HG02678 (cell line): ENCODE results near the gene ZC3H18.
A peak's percentile ranks its signal among the peaks of the same experiment; 100 is the strongest.

ENCODE experiments used
- ATAC-seq: cut with Tn5 transposase; IDR thresholded peaks from one replicate; pipeline ENCODE4 v1.9.1; 2021; ENCODE audit warnings: mild to moderate bottlenecking, moderate library complexity; ENCODE audit not compliant: unreplicated experiment

ZC3H18 gene

DNA sequence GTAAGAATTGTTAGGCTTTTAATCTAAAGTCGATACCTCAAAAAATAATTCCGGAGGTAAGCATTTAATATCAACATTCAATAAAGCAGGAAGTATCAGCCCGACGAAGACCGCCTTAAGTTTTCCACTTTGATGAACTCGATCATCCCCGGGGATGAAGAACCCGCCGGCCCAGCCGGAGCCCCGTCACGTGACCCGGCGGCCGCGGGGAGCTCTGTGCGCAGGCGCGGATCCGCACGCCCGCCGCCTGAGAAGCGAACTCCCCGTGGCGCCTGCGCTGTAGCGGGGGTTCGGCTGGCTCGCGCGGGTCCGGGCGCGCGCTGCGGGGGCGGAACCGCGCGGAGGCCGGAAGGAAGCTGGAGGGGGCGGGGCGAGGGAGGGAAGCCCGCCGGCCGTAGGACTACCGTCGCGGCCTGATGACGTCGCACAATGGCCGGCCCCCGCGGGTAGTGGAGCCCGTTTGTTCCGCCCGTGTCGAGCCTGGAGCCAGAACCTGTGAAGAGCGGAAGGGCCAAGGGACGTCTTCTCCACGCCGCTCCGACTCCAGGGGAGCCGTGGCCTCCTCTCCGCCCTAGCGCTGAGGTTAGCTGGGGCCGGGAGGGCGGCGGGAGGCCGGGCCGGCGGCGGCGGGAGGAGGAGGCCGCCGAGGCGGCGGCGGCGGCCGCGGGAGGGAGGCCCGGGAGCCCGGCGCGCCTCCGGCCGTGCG is at the start of gene ZC3H18:
Gene ZC3H18, plus strand, starts transcription at position 419 of the 706 bp plus-strand sequence. CDS start 6,721 bp downstream, outside the sequence.
- ATAC-seq = peak; percentile 84

DNA sequence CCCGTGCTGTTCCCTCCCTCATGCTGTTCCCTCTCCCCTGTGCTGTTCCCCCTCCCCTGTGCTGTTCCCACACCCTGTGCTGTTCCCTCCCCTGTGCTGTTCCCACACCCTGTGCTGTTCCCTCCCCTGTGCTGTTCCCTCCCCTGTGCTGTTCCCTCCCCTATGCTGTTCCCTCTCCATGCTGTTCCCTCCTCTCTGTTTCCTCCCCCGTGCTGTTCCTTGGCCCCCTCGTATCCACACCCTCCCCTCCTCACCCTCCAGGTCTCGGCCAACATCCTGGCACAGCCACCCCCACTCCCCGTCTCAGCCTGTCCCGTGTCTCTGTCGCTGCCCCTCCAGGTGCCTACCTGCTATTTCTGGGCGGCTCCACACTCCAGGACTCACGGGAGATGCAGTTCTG is 48.5 kb upstream of the ZC3H18 start:
- no peak for ATAC-seq

DNA sequence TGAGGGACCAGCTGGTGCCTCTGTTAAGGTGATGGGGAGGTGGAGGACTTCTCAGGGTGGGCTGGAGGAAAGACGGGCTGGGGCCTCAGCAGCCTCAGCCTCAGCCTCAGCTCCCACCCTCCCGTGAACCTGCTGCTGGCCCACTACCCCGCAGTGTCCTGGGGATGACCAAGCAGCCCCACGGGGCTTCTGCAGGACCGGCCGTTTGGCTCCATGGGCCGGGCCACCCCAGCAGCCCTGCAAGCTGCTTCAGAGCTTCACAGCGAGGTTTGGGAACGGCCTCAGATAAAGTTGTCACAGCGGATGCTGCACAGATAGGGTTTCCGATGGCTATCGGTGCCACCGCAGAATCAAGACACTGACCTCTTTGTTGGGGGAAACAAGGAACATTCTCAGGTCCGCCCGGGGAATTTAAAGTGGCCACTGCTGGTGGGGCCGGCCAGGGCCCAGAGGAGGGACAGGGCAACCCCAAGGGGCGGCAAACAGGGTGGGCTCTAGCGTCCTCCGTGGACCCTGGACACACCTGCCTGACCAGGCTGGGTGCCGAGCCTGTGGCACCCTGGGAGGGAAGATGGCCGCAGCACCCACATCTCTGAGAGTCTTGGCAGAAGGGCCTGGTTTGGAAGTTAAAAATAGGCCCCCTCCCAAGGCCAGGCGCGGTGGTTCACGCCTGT is 47.8 kb upstream of the ZC3H18 start:
- no peak for ATAC-seq

GRCh38 chr16:88523309-88524161 is 46.7 kb upstream of the ZC3H18 start:
- ATAC-seq = no peak

- ATAC-seq = no peak
These were observed 45.8 kb upstream of the ZC3H18 start for GRCh38 chr16:88524274-88524972.

DNA sequence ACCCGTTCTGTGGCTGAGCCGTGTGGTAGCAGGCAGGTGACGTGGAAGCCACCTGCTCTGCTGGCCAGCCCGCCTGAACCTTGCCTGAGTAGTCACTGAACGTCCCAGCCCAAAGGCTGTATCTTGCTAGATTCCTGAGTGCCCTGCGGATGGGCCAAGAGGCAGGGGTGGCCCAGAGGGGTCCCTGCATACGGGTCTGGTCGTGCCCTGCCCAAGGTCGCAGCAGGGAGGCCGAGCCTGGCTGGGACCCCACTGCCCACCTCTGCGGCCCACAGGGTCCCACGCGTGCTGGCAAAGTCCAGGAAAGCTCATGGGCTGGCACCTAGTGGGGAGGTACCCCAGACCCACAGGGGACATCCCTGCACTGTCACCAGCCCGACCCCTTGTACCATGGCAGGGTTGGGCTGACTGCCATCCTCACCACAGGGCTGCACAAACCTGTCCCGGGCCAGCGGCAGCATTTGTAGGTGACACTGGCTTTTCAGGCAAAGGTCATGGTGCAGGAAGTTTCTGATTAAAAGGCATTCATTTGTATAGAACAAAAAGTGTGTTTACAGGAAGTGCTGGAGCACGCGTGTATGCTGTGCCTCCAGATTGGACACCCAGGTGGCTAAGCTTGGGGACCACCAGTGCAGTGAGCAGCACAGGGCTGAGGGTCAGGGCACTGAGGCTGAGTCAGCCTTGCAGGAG is 45.1 kb upstream of the ZC3H18 start:
- no peak for ATAC-seq

- no peak for ATAC-seq
These were observed 44.6 kb upstream of the ZC3H18 start for GRCh38 chr16:88525663-88525990.

DNA sequence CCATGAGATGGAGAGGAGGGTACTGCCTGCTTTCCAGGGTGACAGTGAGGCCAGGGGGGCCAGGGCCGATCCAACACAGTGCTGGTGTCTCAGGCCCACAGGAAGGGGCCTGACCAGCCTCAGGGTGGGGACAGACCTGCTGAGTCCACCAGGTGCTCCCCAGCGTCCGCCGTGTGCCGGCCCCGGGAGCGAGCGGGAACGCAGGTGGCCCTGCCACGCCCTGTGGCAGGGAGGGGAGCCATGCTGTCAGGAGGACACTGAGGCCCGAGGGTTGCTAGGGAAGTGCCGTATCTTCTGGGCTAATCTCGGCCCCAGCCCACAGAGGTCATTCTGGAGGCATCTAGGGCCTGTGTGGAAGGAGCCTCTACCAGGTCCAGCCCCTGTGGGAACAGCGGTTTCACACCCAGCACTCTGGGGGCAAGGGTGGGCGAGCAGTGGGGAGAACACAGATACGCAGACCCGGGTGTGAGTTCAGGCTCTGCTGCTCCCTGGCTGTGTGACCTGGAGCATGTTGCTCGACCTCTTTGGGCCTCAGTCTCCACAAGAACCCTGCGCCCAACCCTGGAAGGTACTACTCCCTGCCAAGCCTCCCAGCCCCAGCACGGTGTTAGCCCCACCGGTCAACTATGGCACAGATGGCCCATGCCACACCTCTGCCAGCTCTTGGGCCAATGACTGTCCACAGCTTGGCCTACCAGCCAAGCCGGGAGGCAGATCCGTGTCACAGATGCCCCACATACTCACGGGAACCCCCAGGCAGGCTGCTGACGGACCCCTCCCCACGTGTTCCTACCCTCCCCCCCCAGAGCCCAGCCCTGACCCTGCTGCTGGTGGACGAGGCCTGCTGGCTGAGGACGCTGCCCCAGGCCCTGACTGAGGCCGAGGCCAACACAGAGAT is 43.9 kb upstream of the ZC3H18 start:
- ATAC-seq = no peak

GRCh38 chr16:88526906-88527185 is 43.4 kb upstream of the ZC3H18 start:
- ATAC-seq = no peak

DNA sequence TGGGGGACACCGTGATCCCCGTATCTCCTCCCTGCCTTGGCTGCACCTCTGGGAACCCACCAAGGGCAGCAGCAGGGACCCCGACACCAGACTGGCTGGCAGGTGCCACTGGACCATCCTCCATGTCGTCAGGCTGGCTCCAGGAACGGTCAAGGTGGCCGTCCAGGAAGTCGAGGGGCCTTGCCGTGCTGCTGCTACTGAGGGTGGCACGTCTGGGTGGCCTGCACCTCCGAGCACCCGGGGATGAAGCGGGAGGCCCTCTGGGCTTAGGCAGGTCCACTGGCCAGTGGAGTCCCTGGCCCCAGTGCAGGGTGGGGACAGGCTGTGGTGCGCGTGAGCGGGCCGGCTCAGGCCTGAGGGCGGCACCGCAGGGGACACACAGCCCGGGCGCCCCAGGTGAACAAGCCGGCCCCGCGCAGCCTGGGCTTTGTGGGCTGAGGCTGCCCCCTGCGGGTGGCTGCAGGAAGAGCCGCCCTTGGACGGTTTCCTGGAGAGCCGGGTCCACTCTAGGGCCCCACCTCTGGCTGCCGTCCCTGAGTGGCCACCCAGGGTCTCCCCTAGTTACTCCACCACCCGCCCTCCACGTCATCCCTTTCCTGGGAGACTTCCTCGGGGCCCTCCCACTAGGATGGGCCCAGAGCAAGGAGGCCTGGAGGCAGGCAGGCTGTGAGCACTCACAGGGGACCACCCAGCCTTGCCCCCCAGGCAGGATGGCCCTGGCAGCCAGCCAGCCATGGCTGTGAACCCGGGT is 42.8 kb upstream of the ZC3H18 start:
- ATAC-seq = peak; percentile 42

DNA sequence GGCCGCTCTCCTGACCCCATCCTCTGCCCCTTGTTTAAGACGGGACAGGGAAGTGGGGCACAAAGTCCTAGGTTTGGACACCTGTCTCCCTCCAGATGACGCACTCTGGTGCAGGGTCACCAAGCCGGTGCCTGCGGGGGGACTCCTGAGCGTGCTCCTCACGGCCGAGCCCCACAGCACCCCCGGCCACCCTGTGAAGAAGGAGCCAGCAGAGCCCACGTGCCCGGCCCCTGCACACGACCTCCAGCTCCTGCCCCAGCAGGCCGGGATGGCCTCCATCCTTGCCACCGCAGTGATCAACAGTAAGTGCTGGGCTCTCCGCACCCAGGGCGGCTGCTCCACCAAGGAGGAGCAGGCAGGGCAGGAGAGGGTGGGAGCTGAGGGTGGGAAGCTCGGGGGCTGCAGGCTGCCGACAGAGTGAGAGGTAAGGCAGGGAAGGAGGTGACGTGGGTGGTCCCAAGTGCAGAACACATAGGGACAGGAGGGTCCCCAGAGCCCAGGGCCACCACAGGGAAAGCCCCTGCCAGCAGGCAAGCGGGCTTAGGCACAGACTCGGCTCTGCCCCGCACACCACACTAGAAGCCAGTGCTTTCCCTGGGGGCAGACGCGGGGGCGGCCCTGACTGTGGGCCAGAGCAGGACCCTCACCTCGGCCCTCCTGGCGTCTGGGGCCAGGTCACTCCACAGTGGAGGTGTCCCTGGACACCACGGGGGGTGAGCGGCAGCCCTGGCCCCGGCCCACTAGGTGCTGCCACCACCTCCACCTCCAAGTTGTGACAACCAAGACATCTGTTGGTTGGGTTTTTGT is 42.1 kb upstream of the ZC3H18 start:
- no peak for ATAC-seq

GRCh38 chr16:88528902-88529318 is 41.3 kb upstream of the ZC3H18 start:
- ATAC-seq = no peak

DNA sequence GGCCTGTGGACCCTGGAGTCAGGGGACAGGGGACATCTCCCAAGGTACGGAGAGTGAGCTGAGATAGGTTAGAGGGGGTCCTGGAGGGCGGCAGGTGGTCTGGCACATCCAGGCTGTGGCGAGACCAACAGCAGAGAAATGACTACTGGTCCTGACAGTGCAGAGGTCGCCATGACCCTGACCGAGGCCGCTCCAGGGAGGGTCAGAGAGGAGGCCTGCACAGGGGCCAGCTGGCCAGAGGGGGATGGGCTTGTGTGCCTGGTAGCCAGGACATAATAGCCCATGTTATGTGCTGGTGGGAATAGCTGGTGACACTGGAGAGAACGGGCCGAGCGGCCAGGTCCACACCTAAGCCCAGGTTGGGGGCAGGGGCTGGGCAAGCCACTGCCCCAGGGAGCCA is 40.6 kb upstream of the ZC3H18 start:
- no peak for ATAC-seq

GRCh38 chr16:88530051-88530857 is 39.9 kb upstream of the ZC3H18 start:
- no peak for ATAC-seq

DNA sequence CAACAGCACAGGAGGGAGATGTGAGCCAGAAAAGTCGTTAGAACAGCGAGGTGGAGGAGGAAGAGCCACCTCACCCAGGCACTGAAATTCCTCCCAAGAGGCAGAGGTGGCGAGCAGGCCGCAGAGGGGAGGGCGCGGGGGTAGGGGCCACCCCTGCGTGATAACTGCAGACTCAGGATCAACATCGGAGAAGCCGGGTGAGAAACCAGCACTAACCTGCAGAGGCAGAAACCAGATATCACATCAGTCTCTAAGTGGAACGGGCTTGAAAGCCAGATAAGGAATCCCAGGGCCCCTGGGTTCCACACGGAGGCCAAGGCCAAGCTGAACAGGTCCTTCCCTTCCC is 39.4 kb upstream of the ZC3H18 start:
- ATAC-seq = no peak

GRCh38 chr16:88531346-88531745 is 38.9 kb upstream of the ZC3H18 start:
- ATAC-seq = no peak

GRCh38 chr16:88531931-88532433 is 38.2 kb upstream of the ZC3H18 start:
- no peak for ATAC-seq
